ENCODE measurements around the gene INIP. TPM values are rescaled to one million over a fixed set of nuclear protein-coding genes. Genes with fewer than 3 reads are reported as not detected.

INIP gene
- total RNA-seq, 1 experiment from 2014 or later = 24.5 TPM

DNA sequence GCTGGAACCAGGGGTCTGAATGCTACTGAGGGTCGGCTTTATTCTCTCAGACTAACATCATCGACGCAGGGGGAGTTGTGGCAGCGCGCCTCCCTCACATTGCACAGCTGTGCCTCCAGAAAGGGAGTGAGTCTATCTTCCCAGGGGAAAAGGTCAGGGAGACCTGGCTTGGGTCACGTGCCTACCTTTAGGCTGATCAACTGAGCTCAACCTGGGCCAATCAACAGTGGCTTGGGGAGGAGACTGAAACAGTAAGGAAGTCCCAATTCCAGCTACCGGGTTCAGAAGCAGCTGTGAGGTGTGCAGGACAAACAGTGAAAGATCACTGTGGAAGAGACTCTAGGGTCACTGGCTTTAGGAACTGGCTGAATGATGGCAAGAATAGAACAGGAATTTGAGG is 46.9 kb upstream of the INIP start:
- Mint-ChIP-seq H3K27me3 (ENCODE audit: low read depth) (no peaks in the 10 kb centered on the region), H3K27ac (peak overlapping the region in 2 of 3 experiments; percentile 24 to 28; a peak in 2 of 7 replicates), H3K9me3 (peaks cover 6 to 8% of the 10 kb centered on the region in 2 experiments; a peak in 4 of 5 replicates), H3K36me3 (ENCODE audit: insufficient read depth in 1 of 3, low read depth in 3 of 3) (peaks cover 0 to 7% (median 4%) of the 10 kb centered on the region in 3 experiments; a peak in 5 of 7 replicates), H3K4me1 (peaks cover 15 to 16% of the 10 kb centered on the region in 2 experiments), H3K4me3 (no peak overlapping the region)
- Histone ChIP-seq H2AFZ (ENCODE audit: low read length) (no peak overlapping the region), H3K23ac (ENCODE audit: insufficient read length, low read depth, low read length) (no peak overlapping the region), H2BK12ac (ENCODE audit: insufficient read length, low read depth, low read length) (no peak overlapping the region), H2BK5ac (ENCODE audit: insufficient read length, low read length) (no peak overlapping the region), H3K4me1 (ENCODE audit: insufficient read depth, low read length) (no peaks in the 10 kb centered on the region; the same call in 1 of the 2 replicates), H4K8ac (replicated peaks; ENCODE audit: insufficient read length, low read depth, low read length) (no peak overlapping the region), H3K23me2 (ENCODE audit: insufficient read length, low read depth, low read length, poor library complexity, severe bottlenecking) (no peaks in the 10 kb centered on the region), H3K79me1 (ENCODE audit: insufficient read depth, low read depth, low read length, poor library complexity, severe bottlenecking) (no peaks in the 10 kb centered on the region), H2BK15ac (ENCODE audit: low read depth, low read length) (no peak overlapping the region), H3K4ac (ENCODE audit: low read depth, low read length) (no peak overlapping the region), H3T11ph (ENCODE audit: low read length) (no peak overlapping the region), H2BK120ac (ENCODE audit: low read depth, low read length, poor library complexity, severe bottlenecking) (no peak overlapping the region), H3K9ac (ENCODE audit: extremely low read depth, insufficient read length, low read length) (no peak overlapping the region), H3K18ac (ENCODE audit: insufficient read length, low read depth, low read length) (no peak overlapping the region), H3K4me2 (ENCODE audit: insufficient read depth, insufficient read length, low read length) (no peak overlapping the region), H3K79me2 (ENCODE audit: insufficient read depth, low read length) (0 out of 2 replicates have a peak, but pooled peaks cover 2% of the 10 kb centered on the region), H3K9me3 (ENCODE audit: control insufficient read depth, low read depth, low read length) (no peaks in the 10 kb centered on the region), H2BK20ac (ENCODE audit: low read depth, low read length, poor library complexity, severe bottlenecking) (no peak overlapping the region), H3K27me3 (ENCODE audit: insufficient read depth, low read length) (no peaks in the 10 kb centered on the region), H2AK5ac (ENCODE audit: insufficient read length, low read length) (no peak overlapping the region), H3K27ac (ENCODE audit: insufficient read length, low read depth, low read length) (no peak overlapping the region), H4K20me1 (ENCODE audit: control insufficient read depth, insufficient read depth, insufficient read length) (no peaks in the 10 kb centered on the region), H3K14ac (ENCODE audit: insufficient read depth, low read length) (no peak overlapping the region), H3K56ac (ENCODE audit: insufficient read length, low read depth, low read length) (no peak overlapping the region), H4K5ac (ENCODE audit: insufficient read length, low read depth, low read length) (no peak overlapping the region), H4K91ac (ENCODE audit: insufficient read length, low read depth, low read length) (no peak overlapping the region)
- no CpG with 5 or more reads among the region's 7 CpGs for WGBS (ENCODE audit: extremely low coverage, insufficient read length, low lambda C conversion rate)
- DNase-seq = peak; percentile 76
- TF ChIP-seq, protein P1, sequence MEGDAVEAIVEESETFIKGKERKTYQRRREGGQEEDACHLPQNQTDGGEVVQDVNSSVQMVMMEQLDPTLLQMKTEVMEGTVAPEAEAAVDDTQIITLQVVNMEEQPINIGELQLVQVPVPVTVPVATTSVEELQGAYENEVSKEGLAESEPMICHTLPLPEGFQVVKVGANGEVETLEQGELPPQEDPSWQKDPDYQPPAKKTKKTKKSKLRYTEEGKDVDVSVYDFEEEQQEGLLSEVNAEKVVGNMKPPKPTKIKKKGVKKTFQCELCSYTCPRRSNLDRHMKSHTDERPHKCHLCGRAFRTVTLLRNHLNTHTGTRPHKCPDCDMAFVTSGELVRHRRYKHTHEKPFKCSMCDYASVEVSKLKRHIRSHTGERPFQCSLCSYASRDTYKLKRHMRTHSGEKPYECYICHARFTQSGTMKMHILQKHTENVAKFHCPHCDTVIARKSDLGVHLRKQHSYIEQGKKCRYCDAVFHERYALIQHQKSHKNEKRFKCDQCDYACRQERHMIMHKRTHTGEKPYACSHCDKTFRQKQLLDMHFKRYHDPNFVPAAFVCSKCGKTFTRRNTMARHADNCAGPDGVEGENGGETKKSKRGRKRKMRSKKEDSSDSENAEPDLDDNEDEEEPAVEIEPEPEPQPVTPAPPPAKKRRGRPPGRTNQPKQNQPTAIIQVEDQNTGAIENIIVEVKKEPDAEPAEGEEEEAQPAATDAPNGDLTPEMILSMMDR (conservative IDR thresholded peaks at IDR 0.05) = no peak

All from H9 (cell line).